Stimulated activated CD4-positive, alpha-beta T cell treated with anti-CD3 and anti-CD28 coated beads, Interleukin-1b, Interleukin-23, amount 100 ng/mL, for 48 hours (primary cell): ENCODE data around the gene PDYN.

Source experiments
- DNase-seq: peaks from one replicate; pipeline ENCODE4 v3.0.0-alpha.2; 2020

PDYN gene

GRCh38 chr20:1931830-1932229 is 62.0 kb downstream of the PDYN start:
- no peak for DNase-seq

- DNase-seq = no peak
Observed at GRCh38 chr20:1930165-1930564, 63.7 kb downstream of the PDYN start.

- no peak for DNase-seq
Observed at GRCh38 chr20:1929460-1929859, 64.4 kb downstream of the PDYN start.

GRCh38 chr20:1928782-1929181 is 65.1 kb downstream of the PDYN start:
- DNase-seq = no peak
